GM12875 (cell line): ENCODE results near the gene NKRF.

Experiments
- H3K4me3 ChIP-seq: one replicate; pipeline ENCODE4 v1.5.1; 2011; ENCODE audit warnings: low read depth, low read length, control low read depth
- CTCF ChIP-seq: IDR thresholded peaks from 2 replicates; pipeline ENCODE4 v1.5.1; 2011; ENCODE audit warnings: low read depth, mild to moderate bottlenecking, control low read depth, inconsistent platforms, low read length, moderate library complexity, borderline replicate concordance; ENCODE audit not compliant: insufficient read depth

The NKRF gene

DNA sequence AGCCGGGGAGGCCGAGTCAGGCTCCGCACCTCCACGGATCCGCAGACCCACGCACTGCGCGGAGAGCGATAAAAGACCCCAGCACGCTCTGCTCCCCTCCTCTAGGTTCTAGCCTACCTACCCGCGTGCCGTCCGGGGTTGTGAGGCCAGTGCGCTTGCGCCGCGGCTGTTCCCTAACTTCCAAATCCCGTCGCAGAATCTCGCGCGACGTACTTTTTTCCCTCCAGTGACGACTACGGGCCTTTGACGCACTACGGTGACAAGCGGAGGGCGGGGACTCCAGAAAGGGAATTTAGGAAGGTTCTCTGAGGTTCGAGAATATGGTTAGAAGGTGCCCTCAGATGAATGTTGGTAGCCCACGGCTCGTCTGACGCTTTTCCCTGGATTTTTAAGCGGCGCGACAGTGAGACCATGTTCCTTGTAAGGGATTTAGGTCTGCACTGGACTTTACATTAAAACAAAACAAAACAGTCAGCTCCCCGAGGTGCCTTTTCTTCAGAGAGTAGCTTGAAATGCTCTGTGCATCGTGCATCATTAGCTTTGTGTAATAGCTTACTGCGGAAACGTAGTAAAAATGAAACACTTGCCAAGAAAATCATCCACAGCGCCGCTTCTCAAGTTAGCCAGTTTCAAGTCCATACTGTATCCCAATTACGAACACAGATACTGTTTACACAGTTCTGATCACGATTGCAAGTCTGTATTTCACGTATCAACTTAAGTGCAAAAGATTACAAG, at the start of gene NKRF:
NKRF (minus strand) TSS at position 145 of the 738 bp plus-strand sequence.
- no peak for TF ChIP-seq CTCF
- peak within 1 kb of the TSS; percentile 97 for H3K4me3 ChIP-seq

DNA sequence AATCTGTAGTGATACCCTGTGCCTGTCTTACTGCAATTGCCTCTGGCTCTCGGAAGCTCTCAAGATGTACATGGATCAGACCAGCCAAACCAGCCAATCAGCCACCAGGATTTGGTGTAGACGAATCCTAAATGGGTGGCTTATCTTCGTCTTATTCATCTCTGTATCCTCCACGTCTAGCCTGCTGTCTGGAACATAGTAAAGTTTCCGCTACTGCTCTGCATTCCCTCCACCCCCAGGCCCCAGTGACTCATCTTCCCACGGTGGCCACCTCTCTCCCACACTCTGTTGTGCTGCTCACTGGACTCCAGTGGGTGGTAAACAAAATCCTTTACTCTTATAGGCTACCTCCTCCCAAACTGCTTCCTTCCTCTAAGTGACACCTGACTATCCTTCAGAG, 48.9 kb upstream of the NKRF start:
- no peak for TF ChIP-seq CTCF
- H3K4me3 ChIP-seq, result no peak overlapping the region

DNA sequence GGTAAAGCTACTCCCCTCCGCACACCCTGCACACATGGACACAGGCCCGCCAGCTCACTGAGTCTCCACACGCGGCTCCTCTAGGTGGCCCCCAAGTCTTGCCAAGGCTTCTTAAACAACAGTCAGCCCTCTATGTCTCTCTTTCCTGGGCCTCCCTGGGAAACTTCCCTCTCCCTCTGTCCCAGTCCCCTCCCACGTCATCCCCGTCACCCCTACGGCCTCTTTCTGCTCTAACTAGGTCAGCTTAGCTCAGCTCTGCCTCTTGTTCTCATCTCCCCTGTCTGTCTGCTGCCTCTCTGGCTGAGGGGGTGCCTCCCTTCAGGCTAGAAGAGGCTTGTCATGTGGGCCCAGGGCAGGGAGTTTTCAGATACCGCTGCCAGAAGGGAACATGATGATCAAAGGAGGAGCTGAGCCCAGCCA, 47.9 kb upstream of the NKRF start:
- TF ChIP-seq CTCF, result no peak

DNA sequence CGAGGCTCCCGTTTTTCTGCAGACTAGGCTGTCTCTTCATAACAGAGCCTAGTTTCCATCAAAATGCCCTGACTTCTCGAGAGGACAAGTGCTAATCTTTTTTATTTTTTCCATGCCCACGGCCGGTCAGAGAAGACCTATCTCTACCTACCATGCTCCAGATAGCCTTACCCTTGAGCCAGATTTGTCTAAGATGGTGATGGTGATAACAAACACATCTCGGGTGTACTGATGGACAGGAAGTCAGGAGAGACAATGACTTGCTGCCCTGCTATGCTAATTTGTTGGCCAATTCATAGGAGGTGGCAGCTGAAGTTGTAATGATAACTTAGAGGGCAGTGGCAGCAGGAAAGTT, 42.2 kb upstream of the NKRF start:
- no peak overlapping the region for H3K4me3 ChIP-seq
- TF ChIP-seq CTCF, result no peak

More for the DNA sequence above, 47.9 kb upstream of the NKRF start:
- H3K4me3 ChIP-seq, result no peak overlapping the region

DNA sequence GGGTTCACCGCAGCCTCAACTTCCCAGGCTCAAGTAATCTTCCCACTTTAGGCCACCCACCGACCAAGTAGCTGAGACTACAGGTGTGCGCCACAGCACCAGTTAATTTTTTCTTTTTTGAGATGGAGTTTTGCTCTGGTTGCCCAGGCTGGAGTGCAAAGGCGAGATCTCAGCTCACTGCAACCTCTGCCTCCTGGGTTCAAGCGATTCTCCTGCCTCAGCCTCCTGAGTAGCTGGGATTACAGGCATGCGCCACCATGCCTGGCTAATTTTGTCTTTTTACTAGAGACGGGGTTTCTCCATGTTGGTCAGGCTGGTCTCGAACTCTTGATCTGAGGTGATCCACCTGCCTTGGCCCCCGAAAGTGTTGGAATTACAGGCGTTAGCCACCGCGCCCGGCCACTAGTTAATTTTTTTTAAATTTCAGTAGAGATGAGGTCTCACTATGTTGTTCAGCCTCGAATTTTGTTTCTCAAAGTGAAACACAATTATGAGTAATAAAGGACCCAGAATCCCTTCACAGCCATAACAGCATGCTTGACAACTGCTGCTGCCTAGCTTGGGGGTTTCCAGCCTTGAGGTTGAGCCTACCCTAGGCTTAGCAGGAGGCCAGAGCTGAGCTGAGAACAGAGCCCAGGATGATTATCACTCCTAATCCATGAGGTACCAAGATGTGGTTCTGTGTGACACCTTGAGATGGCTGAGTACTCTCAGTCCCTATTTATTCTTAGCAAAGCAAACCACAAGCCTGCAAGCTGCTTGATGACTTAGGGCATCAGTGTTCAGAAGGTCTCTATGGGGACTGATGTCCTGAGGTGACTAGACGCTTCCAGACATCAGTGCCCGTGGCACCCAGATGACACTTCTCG, 41.6 kb upstream of the NKRF start:
- no peak overlapping the region for H3K4me3 ChIP-seq
- TF ChIP-seq CTCF, result no peak

DNA sequence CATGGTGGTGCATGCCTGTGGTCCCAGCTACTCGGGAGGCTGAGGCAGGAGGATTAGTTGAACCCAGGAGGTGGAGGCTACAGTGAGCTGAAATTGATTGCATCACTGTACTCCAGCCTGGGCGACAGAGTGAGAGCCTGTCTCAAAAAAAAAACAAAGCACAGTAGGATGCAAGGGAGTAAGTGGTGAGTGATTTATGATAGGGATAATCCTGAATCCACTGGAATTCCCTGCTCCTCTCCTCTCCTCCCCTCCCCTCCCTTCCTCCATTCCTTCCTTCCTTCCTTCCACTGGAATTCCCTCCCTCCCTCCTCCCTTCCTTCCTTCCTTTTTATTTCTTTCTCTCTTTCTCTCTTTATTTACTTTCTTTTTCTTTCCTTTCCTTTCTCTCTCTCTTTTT, 40.9 kb upstream of the NKRF start:
- H3K4me3 ChIP-seq, result no peak overlapping the region
- TF ChIP-seq CTCF, result no peak
